Osteocyte (in vitro differentiated cells): ENCODE measurements around the gene MPV17L. TPM values are rescaled to one million over a fixed set of nuclear protein-coding genes. Genes with fewer than 3 reads are reported as not detected.

ENCODE experiments used
- DNase-seq: peaks from one replicate; pipeline ENCODE4 v3.0.0; 2021; ENCODE audit warnings: mixed read lengths; ENCODE audit not compliant: unreplicated experiment; ENCODE audit errors: extremely low spot score
- H3K27ac Mint-ChIP-seq: one replicate; pipeline ENCODE4 v1.8.0; 2021; ENCODE audit warnings: mild to moderate bottlenecking, mixed read lengths; ENCODE audit not compliant: unreplicated experiment
- H3K27me3 Mint-ChIP-seq: one replicate; pipeline ENCODE4 v1.8.0; 2021; ENCODE audit warnings: mixed read lengths; ENCODE audit not compliant: unreplicated experiment
- H3K36me3 Mint-ChIP-seq: one replicate; pipeline ENCODE4 v1.8.0; 2021; ENCODE audit warnings: mixed read lengths; ENCODE audit not compliant: unreplicated experiment
- H3K4me1 Mint-ChIP-seq: one replicate; pipeline ENCODE4 v1.8.0; 2021; ENCODE audit warnings: mixed read lengths; ENCODE audit not compliant: unreplicated experiment
- H3K4me3 Mint-ChIP-seq: one replicate; pipeline ENCODE4 v1.8.0; 2021; ENCODE audit warnings: mild to moderate bottlenecking, moderate library complexity, mixed read lengths; ENCODE audit not compliant: unreplicated experiment
- H3K9me3 Mint-ChIP-seq: one replicate; pipeline ENCODE4 v1.8.0; 2021; ENCODE audit warnings: mixed read lengths; ENCODE audit not compliant: unreplicated experiment
- CTCF ChIP-seq: fragments of 200-600 bp; sonication (generic); IDR thresholded peaks from 2 replicates; pipeline ENCODE4 v1.5.0; 2021; ENCODE audit warnings: antibody characterized with exemption, mild to moderate bottlenecking, moderate library complexity
- total RNA-seq: library from RNA; stranded (reverse); gene quantifications from 2 replicates; pipeline ENCODE4 v1.2.1, GENCODE V29; 2021

Gene MPV17L
- total RNA-seq, 1 donor from 2014 or later, result 1.3 TPM

GRCh38 chr16:15457958-15458357 is 62.4 kb downstream of the MPV17L start:
- TF ChIP-seq CTCF, result no peak
- H3K27ac Mint-ChIP-seq, result no peak overlapping the region
- H3K36me3 Mint-ChIP-seq, result no peaks in the 10 kb centered on the region
- H3K4me1 Mint-ChIP-seq, result peaks cover 3% of the 10 kb centered on the region
- no peaks in the 10 kb centered on the region for H3K27me3 Mint-ChIP-seq
- no peaks in the 10 kb centered on the region for H3K9me3 Mint-ChIP-seq
- H3K4me3 Mint-ChIP-seq, result no peak overlapping the region
- no peak for DNase-seq

- TF ChIP-seq CTCF, result no peak
- DNase-seq, result no peak
- H3K27me3 Mint-ChIP-seq, result no peaks in the 10 kb centered on the region
Observed at GRCh38 chr16:15459791-15460190, 64.2 kb downstream of the MPV17L start.

GRCh38 chr16:15460601-15461000 is 65.0 kb downstream of the MPV17L start:
- H3K4me3 Mint-ChIP-seq, result no peak overlapping the region
- H3K36me3 Mint-ChIP-seq, result no peaks in the 10 kb centered on the region
- H3K4me1 Mint-ChIP-seq, result peaks cover under 1% of the 10 kb centered on the region
- TF ChIP-seq CTCF, result no peak
- no peaks in the 10 kb centered on the region for H3K9me3 Mint-ChIP-seq
- DNase-seq, result no peak
- H3K27me3 Mint-ChIP-seq, result no peaks in the 10 kb centered on the region
- no peak overlapping the region for H3K27ac Mint-ChIP-seq

More at GRCh38 chr16:15459791-15460190, 64.2 kb downstream of the MPV17L start:
- H3K36me3 Mint-ChIP-seq, result no peaks in the 10 kb centered on the region
- no peak overlapping the region for H3K27ac Mint-ChIP-seq
- no peak overlapping the region for H3K4me3 Mint-ChIP-seq
- H3K9me3 Mint-ChIP-seq, result no peaks in the 10 kb centered on the region
- H3K4me1 Mint-ChIP-seq, result no peaks in the 10 kb centered on the region

- H3K4me3 Mint-ChIP-seq, result no peak overlapping the region
- no peak overlapping the region for H3K27ac Mint-ChIP-seq
- DNase-seq, result no peak
- peaks cover 6% of the 10 kb centered on the region for H3K4me1 Mint-ChIP-seq
- H3K36me3 Mint-ChIP-seq, result no peaks in the 10 kb centered on the region
- no peak for TF ChIP-seq CTCF
- H3K27me3 Mint-ChIP-seq, result no peaks in the 10 kb centered on the region
- H3K9me3 Mint-ChIP-seq, result no peaks in the 10 kb centered on the region
Observed at GRCh38 chr16:15461376-15461775, 65.8 kb downstream of the MPV17L start.

Other genes starting within 250 kb of the MPV17L start
- 5.7 and 8.0 TPM in 2 replicates for gene NPIPA5, start 17.5 kb upstream of the MPV17L start, total RNA-seq
- gene BMERB1, start 38.8 kb downstream of the MPV17L start, total RNA-seq, result 47.5 and 47.9 TPM in 2 replicates
- 79.7 and 83.0 TPM in 2 replicates for gene MARF1, start 247.4 kb downstream of the MPV17L start, total RNA-seq